SJSA1 (cell line): ENCODE results near the gene MDN1. TPM values are rescaled to one million over a fixed set of nuclear protein-coding genes. Genes with fewer than 3 reads are reported as not detected.
"Not testable (repeated sequence)": the region's sequence is repeated elsewhere in the genome, so short reads cannot be mapped to it uniquely, and the experiment has no call there.

Source experiments
- DNase-seq, 2 experiments: peaks; one replicate each; pipeline ENCODE4 v3.0.0-alpha.2; 2015 to 2020; ENCODE audit warnings: low spot score in 2 of 2, low read depth in 1 of 2
- H3K27ac ChIP-seq: fragments of 250-450 bp; sonication (Bioruptor Pico); 2 replicates; pipeline ENCODE4 v1.5.1; 2020; ENCODE audit warnings: mild to moderate bottlenecking, moderate library complexity
- H3K27me3 ChIP-seq: fragments of 250-450 bp; sonication (Bioruptor Pico); replicated peaks from 2 replicates; pipeline ENCODE4 v1.5.1; 2020; ENCODE audit warnings: mild to moderate bottlenecking, moderate library complexity
- H3K36me3 ChIP-seq: fragments of 250-450 bp; sonication (Bioruptor Pico); 2 replicates; pipeline ENCODE4 v1.5.1; 2020; ENCODE audit warnings: mild to moderate bottlenecking
- H3K4me1 ChIP-seq: fragments of 250-450 bp; sonication (Bioruptor Pico); replicated peaks from 2 replicates; pipeline ENCODE4 v1.6.1; 2021; ENCODE audit warnings: mild to moderate bottlenecking
- H3K4me3 ChIP-seq: fragments of 250-450 bp; sonication (Bioruptor Pico); 2 replicates; pipeline ENCODE4 v1.5.1; 2020; ENCODE audit warnings: mild to moderate bottlenecking
- H3K9me3 ChIP-seq: fragments of 250-450 bp; sonication (Bioruptor Pico); replicated peaks from 2 replicates; pipeline ENCODE4 v1.5.1; 2020; ENCODE audit warnings: mild to moderate bottlenecking
- total RNA-seq: library from RNA; depleted of rRNA; stranded (reverse); fragments of >200 nt; shearing (Covaris generic); gene quantifications from 2 replicates; pipeline ENCODE4 v1.2.3, GENCODE V29; 2014

MDN1 gene
- total RNA-seq, 1 experiment from 2014 or later, result 16.6 TPM

DNA sequence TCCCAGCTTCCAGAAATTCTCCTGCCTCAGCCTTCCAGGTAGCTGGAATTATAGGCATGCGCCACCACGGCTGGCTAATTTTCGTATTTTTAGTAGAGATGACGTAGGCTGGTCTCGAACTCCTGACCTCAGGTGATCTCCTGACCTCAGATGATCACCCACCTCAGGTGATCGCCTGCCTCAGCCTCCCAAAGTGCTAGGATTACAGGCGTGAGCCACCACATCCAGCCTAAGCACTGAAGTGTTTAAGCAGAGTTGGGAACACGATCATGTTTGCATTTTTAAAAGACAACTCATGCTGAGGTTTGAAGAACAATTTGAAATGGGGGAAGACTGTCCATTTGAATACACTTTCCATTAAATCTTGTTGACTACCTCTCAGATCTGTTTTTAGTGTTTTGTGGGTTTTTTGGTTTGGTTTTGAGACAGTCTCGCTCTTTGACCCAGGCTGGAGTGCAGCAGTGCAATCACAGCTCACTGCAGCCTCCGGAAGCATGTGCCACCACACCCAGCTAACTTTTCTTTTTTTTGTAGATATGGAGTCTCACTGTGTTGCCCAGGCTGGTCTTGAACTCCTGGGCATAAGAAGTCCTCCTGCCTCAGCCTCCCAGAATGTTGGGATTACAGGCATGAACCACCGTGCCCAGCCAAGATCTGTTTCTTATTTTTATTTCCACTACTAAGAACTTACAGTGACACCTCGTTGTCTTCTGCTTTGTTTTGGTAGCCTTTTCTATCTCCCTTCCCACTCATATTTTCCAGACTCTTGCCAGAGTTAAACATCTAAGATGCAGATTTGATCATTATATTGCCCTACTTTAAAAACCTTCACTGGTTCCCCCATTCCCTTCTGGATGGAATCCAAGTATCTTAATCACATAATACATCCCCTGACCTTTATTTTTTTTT is 15.5 kb upstream of the MDN1 start:
- DNase-seq, result no peak
- peaks cover 56% of the 10 kb centered on the region for H3K36me3 ChIP-seq
- H3K9me3 ChIP-seq, result no peaks in the 10 kb centered on the region
- no peak overlapping the region for H3K27ac ChIP-seq
- peaks cover 6% of the 10 kb centered on the region for H3K4me1 ChIP-seq
- H3K27me3 ChIP-seq, result no peaks in the 10 kb centered on the region
- no peak overlapping the region for H3K4me3 ChIP-seq

DNA sequence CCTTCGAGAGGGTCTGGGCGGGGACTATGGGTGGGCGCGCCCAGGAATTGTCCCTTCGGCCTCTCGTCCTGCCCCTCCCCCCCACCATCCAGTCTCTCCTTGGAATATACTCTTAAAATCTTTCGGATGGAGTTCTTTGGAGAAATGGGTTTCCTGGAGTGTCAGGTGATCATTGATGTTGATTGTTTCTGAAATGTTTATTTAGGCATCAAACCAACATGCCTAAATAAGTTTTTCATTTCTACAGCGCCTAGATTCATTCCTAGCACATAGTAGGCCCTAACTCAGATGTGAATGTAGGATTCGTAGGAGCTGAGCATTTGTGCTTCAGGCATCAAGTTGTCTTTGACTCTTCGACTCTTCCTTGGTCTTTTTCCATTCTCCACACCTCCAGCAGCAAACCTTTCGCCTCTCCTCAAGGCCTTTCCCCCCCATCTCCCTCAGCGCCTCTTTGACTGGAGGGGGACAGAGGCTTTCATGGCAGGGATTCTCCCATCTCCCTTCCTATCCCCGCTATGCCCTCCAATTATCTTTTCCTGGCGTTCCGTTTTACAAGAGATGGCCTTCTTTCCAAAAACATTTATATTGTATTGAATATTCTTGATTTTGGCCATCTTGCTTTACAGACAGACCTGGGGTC is 10.7 kb upstream of the MDN1 start:
- Histone ChIP-seq H3K27me3 (no peaks in the 10 kb centered on the region), H3K4me3 (peak overlapping the region; percentile 84), H3K4me1 (peaks cover 9% of the 10 kb centered on the region), H3K36me3 (peaks cover 38% of the 10 kb centered on the region), H3K9me3 (no peaks in the 10 kb centered on the region), H3K27ac (peak overlapping the region; percentile 72)
- peak in 1 of 2 experiments; percentile 18 for DNase-seq

DNA sequence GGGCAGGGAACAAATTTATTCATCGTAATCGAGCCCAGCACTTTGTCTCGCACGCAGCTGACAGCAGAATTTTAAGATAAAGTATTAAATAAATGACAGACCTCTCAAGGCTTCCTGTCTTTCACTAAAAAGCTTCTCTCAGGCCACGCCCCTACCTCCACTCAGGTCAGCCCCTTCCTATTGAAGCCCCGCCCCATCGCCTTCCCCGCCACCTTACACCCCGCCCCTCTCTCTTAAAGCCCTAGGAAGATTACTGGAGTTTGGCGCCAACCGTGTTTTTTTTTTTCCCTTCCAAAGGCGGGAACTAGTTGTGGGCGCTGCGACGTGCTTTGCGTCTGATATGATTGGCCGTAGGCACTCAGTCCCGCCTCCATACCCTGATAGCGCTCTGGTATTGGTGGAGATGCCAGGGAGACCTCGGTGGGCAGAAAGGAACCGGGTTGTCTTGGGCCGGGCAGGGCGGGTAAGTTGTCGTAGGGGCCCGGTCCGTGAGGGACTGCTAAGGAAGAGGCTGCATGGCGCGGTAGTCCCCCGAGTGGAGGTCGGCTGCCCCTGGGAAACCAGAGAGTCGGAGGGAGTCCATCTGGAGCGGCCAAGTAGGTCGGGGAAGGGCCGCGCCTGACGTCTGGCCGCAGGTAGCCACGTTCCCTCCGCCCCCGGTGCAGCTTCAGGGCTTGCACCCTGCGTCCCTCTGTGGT is 10.0 kb upstream of the MDN1 start, which contains the start of gene CASP8AP2:
Gene CASP8AP2 (plus strand): TSS at position 409 of the 698 bp plus-strand sequence.
- peaks cover 35% of the 10 kb centered on the region for H3K36me3 ChIP-seq
- H3K4me1 ChIP-seq, result peaks cover 9% of the 10 kb centered on the region
- DNase-seq, result peak; percentile 96 to 97
- H3K4me3 ChIP-seq, result peak within 1 kb of the TSS; percentile 84
- H3K27me3 ChIP-seq, result no peaks in the 10 kb centered on the region
- no peaks in the 10 kb centered on the region for H3K9me3 ChIP-seq
- peak within 1 kb of the TSS; percentile 72 for H3K27ac ChIP-seq

- DNase-seq, result no peak
- Histone ChIP-seq H3K36me3 (peaks cover 35% of the 10 kb centered on the region), H3K27ac (peak overlapping the region; percentile 40), H3K27me3 (no peaks in the 10 kb centered on the region), H3K4me3 (peak overlapping the region; percentile 84), H3K9me3 (no peaks in the 10 kb centered on the region), H3K4me1 (peaks cover 9% of the 10 kb centered on the region)
These were observed 9.4 kb upstream of the MDN1 start for GRCh38 chr6:89828988-89829471.

DNA sequence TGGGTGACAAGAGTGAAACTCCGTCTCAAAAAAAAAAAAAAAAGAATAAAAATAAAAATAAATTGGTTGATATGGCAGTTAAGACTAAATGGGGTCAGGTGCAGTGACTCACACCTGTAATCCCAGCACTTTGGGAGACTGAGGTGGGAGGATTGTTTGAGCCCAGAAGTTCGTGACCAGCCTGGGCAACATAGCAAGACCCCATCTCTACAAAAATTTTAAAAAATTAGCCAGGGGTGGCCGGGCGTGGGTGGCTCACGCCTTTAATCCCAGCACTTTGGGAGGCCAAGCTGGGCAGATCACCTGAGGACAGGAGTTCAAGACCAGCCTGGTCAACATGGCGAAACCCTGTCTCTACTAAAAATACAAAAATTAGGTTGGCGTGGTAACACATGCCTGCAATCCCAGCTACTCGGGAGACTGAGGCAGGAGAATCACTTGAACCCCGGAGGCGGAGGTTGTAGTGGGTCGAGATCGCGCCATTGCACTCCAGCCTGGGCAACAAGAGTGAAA is 8.9 kb upstream of the MDN1 start:
- Histone ChIP-seq H3K36me3 (peaks cover 32% of the 10 kb centered on the region), H3K4me3 (peak overlapping the region; percentile 84), H3K27ac (peak overlapping the region; percentile 40)
- not testable (repeated sequence) for H3K27me3 ChIP-seq, H3K4me1 ChIP-seq, DNase-seq, H3K9me3 ChIP-seq

DNA sequence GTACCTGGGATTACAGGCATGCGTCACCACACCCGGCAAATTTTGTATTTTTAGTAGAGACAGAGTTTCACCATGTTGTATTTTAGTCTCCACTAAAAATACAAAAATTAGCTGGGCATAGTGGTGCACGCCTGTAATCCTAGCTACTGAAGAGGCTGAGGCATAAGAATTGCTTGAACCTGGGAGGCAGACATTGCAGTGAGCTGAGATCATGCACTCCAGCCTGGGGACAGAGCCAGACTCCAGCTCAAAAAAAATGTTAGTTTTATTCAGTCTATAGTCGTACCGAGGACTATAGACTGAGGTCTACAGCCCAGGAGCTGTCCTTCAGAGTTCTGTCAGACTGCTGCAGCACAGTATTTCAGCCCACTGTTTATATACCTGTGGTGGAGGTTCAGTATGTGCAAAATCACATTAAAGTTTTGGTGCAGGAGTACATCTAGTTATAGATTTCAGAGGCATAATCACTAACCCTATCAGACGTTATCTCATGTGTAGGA is 6.5 kb upstream of the MDN1 start:
- H3K4me1 ChIP-seq, result peaks cover 9% of the 10 kb centered on the region
- no peak for DNase-seq

DNA sequence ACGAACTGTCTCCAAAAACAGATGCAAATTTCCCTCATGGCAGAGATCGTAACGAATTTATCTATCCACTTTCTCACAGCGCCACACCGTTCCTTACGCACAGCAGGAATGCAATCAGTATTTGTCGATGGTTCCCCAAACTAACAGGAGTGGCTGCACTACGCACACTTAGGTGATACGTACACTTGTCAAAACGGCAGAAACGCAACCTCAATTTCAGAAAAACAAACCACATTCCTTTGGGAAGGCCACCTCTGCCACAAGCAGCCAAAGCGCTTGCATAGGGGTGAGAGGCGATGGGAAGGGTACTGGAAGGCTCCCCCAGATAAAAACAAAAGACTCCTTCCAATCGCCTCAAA is 638 bp downstream of the MDN1 start:
- Histone ChIP-seq H3K4me1 (peaks cover 5% of the 10 kb centered on the region; the same call in 1 of the 2 replicates), H3K27ac (peak overlapping the region; percentile 43; the same call in 1 of the 2 replicates), H3K9me3 (no peaks in the 10 kb centered on the region), H3K36me3 (no peaks in the 10 kb centered on the region), H3K4me3 (peak overlapping the region; percentile 64), H3K27me3 (no peaks in the 10 kb centered on the region)
- DNase-seq, result no peak

More for the DNA sequence above, 6.5 kb upstream of the MDN1 start:
- H3K4me3 ChIP-seq, result no peak overlapping the region
- H3K27me3 ChIP-seq, result no peaks in the 10 kb centered on the region
- peaks cover 10% of the 10 kb centered on the region for H3K36me3 ChIP-seq
- no peak overlapping the region for H3K27ac ChIP-seq
- no peaks in the 10 kb centered on the region for H3K9me3 ChIP-seq

GRCh38 chr6:89817481-89817880 is 2.1 kb downstream of the MDN1 start:
- Histone ChIP-seq H3K4me3 (no peak overlapping the region), H3K27ac (no peak overlapping the region), H3K4me1 (peaks cover 5% of the 10 kb centered on the region; the same call in 1 of the 2 replicates), H3K9me3 (no peaks in the 10 kb centered on the region), H3K27me3 (no peaks in the 10 kb centered on the region), H3K36me3 (no peaks in the 10 kb centered on the region)
- no peak for DNase-seq

DNA sequence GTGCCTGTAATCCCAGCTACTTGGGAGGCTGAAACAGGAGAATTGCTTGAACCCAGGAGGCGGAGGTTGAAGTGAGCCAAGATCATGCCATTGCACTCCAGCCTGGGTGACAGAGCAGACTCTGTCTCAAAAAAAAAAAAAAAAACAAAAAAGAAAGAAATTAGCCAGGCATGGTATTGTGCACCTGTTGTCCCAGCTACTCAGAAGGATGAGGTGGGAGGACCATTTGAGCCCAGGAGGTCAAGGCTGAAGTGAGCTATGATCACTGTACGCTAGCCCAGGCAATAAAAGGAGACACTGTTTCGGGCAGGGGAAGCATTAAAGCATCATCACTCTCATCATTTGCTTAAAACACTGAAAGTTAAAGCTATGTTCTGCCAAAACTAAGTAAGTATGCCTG is 6.2 kb downstream of the MDN1 start:
- not testable (repeated sequence) for DNase-seq, H3K27ac ChIP-seq, H3K4me1 ChIP-seq, H3K27me3 ChIP-seq, H3K36me3 ChIP-seq, H3K9me3 ChIP-seq, H3K4me3 ChIP-seq

DNA sequence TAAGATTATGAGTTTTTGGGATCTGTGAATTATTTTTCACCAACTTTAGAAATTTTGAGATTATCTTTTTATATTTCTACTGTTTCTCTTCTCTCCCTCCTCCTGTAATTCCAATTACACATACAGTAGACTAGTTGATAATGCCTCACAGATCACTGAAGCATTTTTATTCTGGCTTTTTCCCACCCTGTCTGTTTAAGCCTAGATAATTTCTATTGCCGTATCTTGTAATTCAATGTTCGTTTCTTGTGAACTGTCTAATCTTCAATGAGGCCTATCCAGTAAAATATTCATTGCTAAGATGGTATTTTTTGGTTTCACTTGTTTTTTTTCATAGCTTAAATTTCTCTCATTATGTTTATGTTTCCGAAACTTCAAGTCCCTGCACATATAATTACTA is 12.0 kb downstream of the MDN1 start:
- Histone ChIP-seq H3K36me3 (no peaks in the 10 kb centered on the region; the same call in 1 of the 2 replicates), H3K4me1 (no peaks in the 10 kb centered on the region), H3K9me3 (no peaks in the 10 kb centered on the region), H3K27ac (no peak overlapping the region), H3K27me3 (no peaks in the 10 kb centered on the region), H3K4me3 (no peak overlapping the region)
- DNase-seq, result no peak

GRCh38 chr6:89805814-89806371 is 13.7 kb downstream of the MDN1 start:
- Histone ChIP-seq H3K27me3 (no peaks in the 10 kb centered on the region), H3K9me3 (no peaks in the 10 kb centered on the region), H3K27ac (no peak overlapping the region), H3K36me3 (peaks cover under 1% of the 10 kb centered on the region), H3K4me3 (no peak overlapping the region), H3K4me1 (no peaks in the 10 kb centered on the region)
- no peak for DNase-seq

GRCh38 chr6:89803271-89803670 is 16.3 kb downstream of the MDN1 start:
- Histone ChIP-seq H3K27me3 (no peaks in the 10 kb centered on the region), H3K4me3 (no peak overlapping the region), H3K27ac (no peak overlapping the region), H3K36me3 (peaks cover 20% of the 10 kb centered on the region), H3K4me1 (no peaks in the 10 kb centered on the region), H3K9me3 (no peaks in the 10 kb centered on the region)
- no peak for DNase-seq

DNA sequence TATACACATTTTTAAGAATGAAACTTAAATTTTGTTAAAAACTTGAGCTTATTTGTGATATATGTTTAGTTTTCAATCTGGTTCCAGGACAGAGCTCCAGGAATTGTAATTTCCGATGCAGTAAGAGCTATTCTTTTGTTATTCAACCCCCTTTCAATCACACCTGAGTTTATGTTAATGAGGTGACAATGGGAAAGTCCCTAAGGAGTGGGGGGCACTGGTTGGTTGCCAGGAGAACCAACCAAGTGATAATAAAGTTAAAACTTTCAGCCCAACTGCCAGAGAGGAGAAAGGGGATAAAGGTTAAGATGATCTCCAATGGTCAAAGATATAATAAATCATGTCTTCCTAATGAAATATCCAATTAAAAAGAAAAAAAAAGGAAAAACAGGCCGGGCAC is 19.8 kb downstream of the MDN1 start:
- H3K36me3 ChIP-seq, result peaks cover 23% of the 10 kb centered on the region
- H3K4me3 ChIP-seq, result no peak overlapping the region
- H3K27me3 ChIP-seq, result no peaks in the 10 kb centered on the region
- H3K4me1 ChIP-seq, result no peaks in the 10 kb centered on the region
- no peak for DNase-seq
- no peaks in the 10 kb centered on the region for H3K9me3 ChIP-seq
- no peak overlapping the region for H3K27ac ChIP-seq
